Measurements from ENCODE around the gene LGALS14.
"Not testable (repeated sequence)": the region's sequence is repeated elsewhere in the genome, so short reads cannot be mapped to it uniquely, and the experiment has no call there.

The LGALS14 gene

DNA sequence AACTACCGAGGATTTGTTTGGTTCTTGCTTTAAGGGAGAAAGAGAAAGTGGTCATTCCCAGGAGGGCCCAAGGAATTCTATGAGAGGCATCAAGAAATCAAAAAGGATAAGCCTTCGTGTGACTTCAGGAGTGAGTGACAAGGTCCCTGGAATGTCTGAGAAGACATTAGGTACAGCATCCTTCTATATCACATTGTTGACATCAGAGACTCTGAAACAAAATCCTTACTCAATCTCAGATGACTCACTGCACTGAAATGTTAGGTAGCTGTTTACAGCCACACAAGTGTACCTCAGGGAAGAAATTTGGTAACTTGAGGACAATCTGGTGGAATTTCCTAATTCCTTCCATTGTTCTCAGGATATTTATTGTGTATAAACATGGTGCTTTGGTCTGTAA lies 7.9 kb upstream of the LGALS14 start:
- no peak for DNase-seq (ENCODE audit: low read depth)

GRCh38 chr19:39698535-39698934 lies 5.7 kb upstream of the LGALS14 start:
- DNase-seq (ENCODE audit: low read depth): no peak

GRCh38 chr19:39701291-39701690 lies 3.0 kb upstream of the LGALS14 start:
- DNase-seq (ENCODE audit: low read depth): no peak

- DNase-seq (ENCODE audit: low read depth): no peak
Observed at GRCh38 chr19:39705578-39706188, 1.4 kb downstream of the LGALS14 start.

- DNase-seq (ENCODE audit: low read depth): no peak
Observed at GRCh38 chr19:39708594-39708993, 4.3 kb downstream of the LGALS14 start.

DNA sequence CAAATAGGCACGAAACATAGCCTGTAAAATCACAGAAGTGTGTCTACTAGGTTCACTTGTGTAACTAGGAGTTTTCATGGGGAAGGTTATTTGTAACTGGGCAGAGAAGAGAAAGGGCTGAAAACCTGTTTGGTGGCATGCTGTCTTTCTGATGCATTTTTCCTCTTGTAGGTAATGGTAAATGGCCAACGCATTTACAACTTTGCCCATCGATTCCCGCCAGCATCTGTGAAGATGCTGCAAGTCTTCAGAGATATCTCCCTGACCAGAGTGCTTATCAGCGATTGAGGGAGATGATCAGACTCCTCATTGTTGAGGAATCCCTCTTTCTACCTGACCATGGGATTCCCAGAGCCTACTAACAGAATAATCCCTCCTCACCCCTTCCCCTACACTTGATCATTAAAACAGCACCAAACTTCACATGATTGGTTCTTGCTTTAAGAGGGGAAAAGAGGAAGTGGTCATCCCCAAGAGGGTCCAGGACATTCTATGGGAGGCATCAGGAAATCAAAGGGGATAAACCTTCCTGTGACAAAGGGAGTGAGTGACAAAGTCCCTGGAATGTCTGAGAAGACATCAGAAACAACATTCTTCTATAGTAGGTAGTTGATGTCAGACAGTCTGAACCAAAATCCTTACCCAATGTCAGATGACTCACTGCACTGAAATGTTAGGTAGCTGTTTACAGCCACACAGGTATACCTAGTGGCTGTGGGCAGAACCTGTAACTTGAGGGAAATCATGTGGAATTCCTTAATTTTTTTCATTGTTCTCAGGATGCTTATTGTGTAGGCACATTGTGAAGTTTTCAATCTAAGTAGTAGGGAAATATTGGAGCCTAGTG lies 5.0 kb downstream of the LGALS14 start:
- DNase-seq (ENCODE audit: low read depth): no peak

DNA sequence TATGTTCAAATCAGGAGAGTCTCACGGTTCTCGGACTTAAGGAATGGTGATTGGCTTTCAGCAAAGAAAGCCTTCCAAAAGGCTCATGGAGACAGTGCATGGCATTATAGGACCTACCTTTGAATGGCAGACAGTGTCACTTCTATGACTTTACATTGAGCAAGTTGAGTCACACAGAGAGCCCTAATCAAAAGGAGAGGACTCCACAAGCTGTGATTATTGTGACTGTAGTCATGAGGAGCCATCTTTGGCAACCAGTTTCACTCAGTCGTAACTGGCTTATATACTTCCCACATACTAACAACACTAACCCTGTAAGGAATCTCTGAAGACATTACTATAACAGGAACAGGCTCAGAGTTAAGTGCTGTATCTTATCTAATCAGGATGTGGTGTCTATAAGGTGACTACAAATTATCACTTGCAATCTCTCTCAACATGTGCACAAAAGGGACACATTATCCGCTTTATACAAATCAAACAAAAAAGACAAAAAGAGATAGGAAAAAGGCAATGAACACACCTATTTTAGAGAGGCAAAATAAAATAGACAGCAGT lies 6.1 kb downstream of the LGALS14 start:
- no peak for DNase-seq (ENCODE audit: low read depth)

GRCh38 chr19:39720144-39720543 lies 15.9 kb downstream of the LGALS14 start:
- DNase-seq (ENCODE audit: low read depth): not testable (repeated sequence)

DNA sequence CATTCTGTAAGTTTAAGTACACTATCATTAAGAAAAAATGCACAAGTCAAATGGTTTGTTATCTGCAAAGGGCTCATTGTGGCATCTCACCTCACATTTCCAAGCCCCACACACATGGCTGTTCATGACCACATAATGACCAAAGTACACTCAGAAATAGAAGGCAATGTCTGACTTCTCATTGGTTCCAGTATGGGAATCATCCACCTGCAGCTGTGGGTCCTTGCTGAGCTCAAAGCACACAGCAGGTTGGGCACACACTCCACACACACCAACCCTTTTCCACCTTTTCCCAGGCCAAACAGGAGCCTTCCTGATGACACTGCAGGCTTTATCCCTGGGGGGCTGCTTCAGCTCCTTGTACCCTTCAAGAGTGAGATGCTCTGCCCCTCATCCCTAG lies 21.7 kb downstream of the LGALS14 start:
- no peak for DNase-seq (ENCODE audit: low read depth)

GRCh38 chr19:39727070-39727800 lies 23.0 kb downstream of the LGALS14 start:
- DNase-seq (ENCODE audit: low read depth): no peak

- DNase-seq (ENCODE audit: low read depth): no peak
Observed at GRCh38 chr19:39728040-39728439, 23.8 kb downstream of the LGALS14 start.

DNA sequence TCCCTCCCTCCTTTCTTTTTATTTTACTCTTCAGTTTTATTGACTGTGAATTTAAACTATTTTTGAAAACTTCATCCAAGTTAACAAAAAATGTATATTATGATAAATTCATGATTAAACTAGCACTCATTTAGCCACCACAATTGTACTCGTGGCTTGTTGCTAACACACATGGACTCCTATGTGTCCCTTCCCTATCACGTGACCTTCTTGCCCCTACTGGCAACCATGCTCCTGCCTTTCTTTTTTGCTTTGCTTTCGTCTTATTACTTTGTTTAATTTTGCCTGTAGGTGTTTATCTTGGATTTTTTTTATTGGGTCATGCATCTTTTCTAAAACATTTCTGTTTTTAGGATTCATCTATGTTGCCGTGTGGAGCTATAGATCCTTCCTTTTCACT lies 25.3 kb downstream of the LGALS14 start:
- DNase-seq (ENCODE audit: low read depth): no peak

- no peak for DNase-seq (ENCODE audit: low read depth)
Observed at GRCh38 chr19:39731685-39732084, 27.4 kb downstream of the LGALS14 start.

DNA sequence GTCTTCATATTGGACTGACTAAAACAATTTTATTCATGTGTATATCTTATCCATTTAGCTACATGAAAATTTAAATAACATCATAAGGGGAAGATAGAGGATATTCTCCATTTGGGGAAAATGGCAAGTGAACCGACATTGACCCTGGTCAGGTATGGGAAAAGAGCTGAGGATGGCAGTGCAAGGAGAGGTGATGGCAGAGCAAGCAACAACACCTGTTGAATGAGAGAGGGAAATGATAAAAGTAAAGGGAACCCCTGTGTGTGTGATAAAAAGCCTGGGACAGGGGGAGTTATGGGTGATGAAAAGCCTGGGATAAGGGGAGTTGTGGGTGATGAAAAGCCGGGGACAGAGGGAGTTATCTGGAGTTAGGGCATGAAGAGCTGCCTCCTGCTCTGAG lies 29.6 kb downstream of the LGALS14 start:
- no peak for DNase-seq (ENCODE audit: low read depth)

GRCh38 chr19:39735688-39736087 lies 31.4 kb downstream of the LGALS14 start:
- DNase-seq (ENCODE audit: low read depth): no peak

DNA sequence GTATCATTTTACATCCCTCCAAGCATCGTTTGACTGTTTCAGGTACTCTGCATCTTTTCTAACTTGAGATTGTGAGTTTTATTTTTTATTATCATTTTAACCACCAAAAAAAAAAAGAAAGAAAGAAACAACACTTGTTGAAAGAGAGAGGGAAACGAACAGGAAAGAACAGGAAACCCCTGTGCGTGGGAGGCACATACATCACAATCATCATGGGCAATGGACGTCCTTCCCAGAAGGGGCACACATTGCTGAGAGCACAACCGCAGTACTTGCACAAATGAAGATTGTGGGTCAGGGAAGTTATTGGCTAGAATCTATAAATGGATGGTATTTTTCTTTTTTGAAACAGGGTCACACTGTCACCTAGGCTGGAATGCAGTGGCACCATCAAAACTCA lies 31.8 kb downstream of the LGALS14 start:
- DNase-seq (ENCODE audit: low read depth): no peak

GRCh38 chr19:39737351-39737750 lies 33.1 kb downstream of the LGALS14 start:
- DNase-seq (ENCODE audit: low read depth): no peak

- DNase-seq (ENCODE audit: low read depth): no peak
Observed at GRCh38 chr19:39737891-39738290, 33.6 kb downstream of the LGALS14 start, which contains the start of gene CLC. Gene CLC (minus strand): TSS chr19:39738029. CDS start chr19:39737952, 77 bp downstream.

- no peak for DNase-seq (ENCODE audit: low read depth)
Observed at GRCh38 chr19:39738814-39739213, 34.5 kb downstream of the LGALS14 start.

GRCh38 chr19:39740395-39740794 lies 36.1 kb downstream of the LGALS14 start:
- DNase-seq (ENCODE audit: low read depth): no peak

GRCh38 chr19:39745643-39746042 lies 41.4 kb downstream of the LGALS14 start:
- no peak for DNase-seq (ENCODE audit: low read depth)

- DNase-seq (ENCODE audit: low read depth): no peak
Observed at GRCh38 chr19:39746836-39747529, 42.7 kb downstream of the LGALS14 start.

Data from activated gamma-delta T cell treated with anti-CD3 and anti-CD28 coated beads, Interleukin-2, amount 50 U/mL, for 16 hours (primary cell).